BLaER1 treated with 17β-estradiol and CSF1 and Interleukin-3, amounts not matched to agents 10 nM and 100 nM (cell line): Measurements from ENCODE around the gene EYA4.
"Not testable (repeated sequence)": the region's sequence is repeated elsewhere in the genome, so short reads cannot be mapped to it uniquely, and the experiment has no call there.

Experiments
- H3K27ac ChIP-seq, 11 experiments: shearing (Covaris generic); formaldehyde crosslinking; 2 replicates each; pipeline ENCODE4 v1.8.1; 2022
- H3K27me3 ChIP-seq, 11 experiments: shearing (Covaris generic); formaldehyde crosslinking; 2 replicates each; pipeline ENCODE4 v1.8.1; 2022
- H3K36me3 ChIP-seq, 11 experiments: shearing (Covaris generic); formaldehyde crosslinking; 2 replicates each; pipeline ENCODE4 v1.8.1; 2022
- H3K4me1 ChIP-seq, 10 experiments: shearing (Covaris generic); formaldehyde crosslinking; 2 replicates each; pipeline ENCODE4 v1.8.1; 2022
- H3K4me2 ChIP-seq, 11 experiments: shearing (Covaris generic); formaldehyde crosslinking; 2 replicates each; pipeline ENCODE4 v1.8.1; 2022
- H3K4me3 ChIP-seq, 10 experiments: shearing (Covaris generic); formaldehyde crosslinking; 2 replicates each; pipeline ENCODE4 v1.8.1; 2022
- H3K9ac ChIP-seq, 11 experiments: shearing (Covaris generic); formaldehyde crosslinking; 2 replicates each; pipeline ENCODE4 v1.8.1; 2022
- H3K9me3 ChIP-seq, 11 experiments: shearing (Covaris generic); formaldehyde crosslinking; replicated peaks in 1 of 11; 2 replicates each; pipeline ENCODE4 v1.8.1; 2022
- H4K20me1 ChIP-seq, 11 experiments: shearing (Covaris generic); formaldehyde crosslinking; 2 replicates each; pipeline ENCODE4 v1.8.1; 2022
- Cebpa-rat ChIP-seq, 11 experiments: shearing (Covaris generic); IDR thresholded peaks; 2 replicates each; pipeline ENCODE4 v1.8.1; 2022

Gene EYA4

GRCh38 chr6:133388731-133389130 is 147.6 kb downstream of the EYA4 start:
- H3K36me3 ChIP-seq: peaks cover 0 to 6% (median 0%) of the 10 kb centered on the region in 11 experiments; a peak in 2 of 22 replicates
- TF ChIP-seq Cebpa-rat (IDR thresholded peaks at IDR 0.05): no peak
- H3K9ac ChIP-seq: no peak overlapping the region
- H3K4me3 ChIP-seq: no peak overlapping the region
- no peaks in the 10 kb centered on the region for H4K20me1 ChIP-seq
- no peaks in the 10 kb centered on the region for H3K27me3 ChIP-seq
- peak overlapping the region; percentile 28 to 95 (median 70); a peak in 20 of 22 replicates for H3K4me2 ChIP-seq
- peak overlapping the region in 3 of 11 experiments; percentile 8 to 73 (median 14); a peak in 4 of 22 replicates for H3K27ac ChIP-seq
- peaks cover 0 to 8% (median 0%) of the 10 kb centered on the region in 11 experiments; a peak in 3 of 22 replicates for H3K9me3 ChIP-seq
- H3K4me1 ChIP-seq: peaks cover 34 to 98% (median 76%) of the 10 kb centered on the region in 10 experiments

GRCh38 chr6:133390168-133390567 is 149.0 kb downstream of the EYA4 start:
- Histone ChIP-seq H3K27me3 (no peaks in the 10 kb centered on the region), H4K20me1 (no peaks in the 10 kb centered on the region), H3K36me3 (peaks cover 0 to 6% (median 0%) of the 10 kb centered on the region in 11 experiments; a peak in 1 of 22 replicates), H3K4me2 (peak overlapping the region in 7 of 11 experiments; percentile 57 to 95 (median 80); a peak in 11 of 22 replicates), H3K4me3 (no peak overlapping the region), H3K27ac (peak overlapping the region in 4 of 11 experiments; percentile 4 to 73 (median 14); a peak in 5 of 22 replicates), H3K9me3 (no peaks in the 10 kb centered on the region; a peak in 1 of 22 replicates), H3K9ac (no peak overlapping the region), H3K4me1 (peaks cover 34 to 94% (median 76%) of the 10 kb centered on the region in 10 experiments)
- no peak for TF ChIP-seq Cebpa-rat (IDR thresholded peaks at IDR 0.05)

GRCh38 chr6:133392015-133392414 is 150.9 kb downstream of the EYA4 start:
- no peak overlapping the region for H3K27ac ChIP-seq
- TF ChIP-seq Cebpa-rat (IDR thresholded peaks at IDR 0.05): no peak
- peaks cover 0 to 8% (median 0%) of the 10 kb centered on the region in 11 experiments; a peak in 5 of 22 replicates for H3K36me3 ChIP-seq
- H3K4me2 ChIP-seq: peak overlapping the region in 8 of 11 experiments; percentile 1 to 95 (median 74); a peak in 11 of 22 replicates
- no peak overlapping the region for H3K4me3 ChIP-seq
- no peaks in the 10 kb centered on the region for H3K27me3 ChIP-seq
- H4K20me1 ChIP-seq: no peaks in the 10 kb centered on the region
- no peak overlapping the region for H3K9ac ChIP-seq
- peaks cover 20 to 87% (median 72%) of the 10 kb centered on the region in 10 experiments for H3K4me1 ChIP-seq
- H3K9me3 ChIP-seq: peaks cover 0 to 5% (median 0%) of the 10 kb centered on the region in 11 experiments; a peak in 3 of 22 replicates

GRCh38 chr6:133392641-133393040 is 151.5 kb downstream of the EYA4 start:
- Histone ChIP-seq H3K27ac (no peak overlapping the region), H3K4me2 (peak overlapping the region in 8 of 11 experiments; percentile 13 to 95 (median 74); a peak in 13 of 22 replicates), H3K4me3 (no peak overlapping the region), H3K4me1 (peaks cover 17 to 81% (median 68%) of the 10 kb centered on the region in 10 experiments; a peak in 18 of 20 replicates), H3K9ac (no peak overlapping the region), H4K20me1 (no peaks in the 10 kb centered on the region), H3K36me3 (peaks cover 0 to 14% (median 0%) of the 10 kb centered on the region in 11 experiments; a peak in 6 of 22 replicates), H3K9me3 (peaks cover 0 to 6% (median 0%) of the 10 kb centered on the region in 11 experiments; a peak in 4 of 22 replicates), H3K27me3 (no peaks in the 10 kb centered on the region)
- TF ChIP-seq Cebpa-rat (IDR thresholded peaks at IDR 0.05): no peak

DNA sequence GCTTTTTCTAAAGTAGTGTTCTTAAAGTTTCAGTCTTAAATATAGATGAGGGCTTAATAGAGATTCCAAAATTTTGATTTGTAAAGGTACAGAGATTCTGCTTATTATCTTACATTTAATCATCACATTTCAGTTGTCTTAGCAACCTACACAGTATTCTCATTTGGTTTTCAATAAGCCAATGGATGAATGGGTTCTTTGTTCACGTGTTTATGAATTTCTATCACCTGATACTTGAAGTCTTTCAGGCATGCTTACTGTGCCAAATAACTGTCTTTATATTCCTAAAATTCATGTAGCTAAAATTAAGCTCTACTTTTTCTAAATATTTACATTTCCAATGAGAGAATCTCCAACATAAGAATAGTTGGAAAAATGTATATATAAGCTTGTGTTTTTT is 152.7 kb downstream of the EYA4 start:
- Histone ChIP-seq H3K4me1 (peaks cover 13 to 68% (median 56%) of the 10 kb centered on the region in 10 experiments; a peak in 18 of 20 replicates), H3K9ac (no peak overlapping the region), H3K4me2 (peak overlapping the region in 4 of 11 experiments; percentile 68 to 95 (median 82); a peak in 2 of 22 replicates), H3K27ac (no peak overlapping the region), H3K9me3 (peaks cover 0 to 6% (median 0%) of the 10 kb centered on the region in 11 experiments; a peak in 4 of 22 replicates), H3K4me3 (no peak overlapping the region), H4K20me1 (no peaks in the 10 kb centered on the region), H3K27me3 (no peaks in the 10 kb centered on the region; a peak in 1 of 22 replicates), H3K36me3 (peaks cover 0 to 26% (median 4%) of the 10 kb centered on the region in 11 experiments; a peak in 7 of 22 replicates)
- no peak for TF ChIP-seq Cebpa-rat (IDR thresholded peaks at IDR 0.05)

DNA sequence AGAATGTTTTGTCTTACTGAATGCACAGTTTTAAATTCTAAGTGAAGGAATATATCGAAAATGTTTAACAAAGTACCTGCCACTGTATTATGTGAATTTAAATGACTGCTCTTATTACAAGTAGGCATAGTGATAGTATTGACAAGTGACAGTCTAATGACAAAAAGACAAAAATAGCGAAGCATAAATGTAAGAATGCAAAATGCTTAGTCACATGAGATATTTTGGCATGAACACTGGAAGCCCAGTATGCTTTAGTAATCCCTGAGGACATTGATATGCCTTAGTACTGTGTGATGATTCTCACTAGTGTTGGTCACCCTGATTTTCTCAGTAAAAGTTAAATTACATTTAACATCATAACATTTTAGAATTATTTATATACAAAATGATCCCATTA is 153.5 kb downstream of the EYA4 start:
- H3K9me3 ChIP-seq: peaks cover 0 to 6% (median 0%) of the 10 kb centered on the region in 11 experiments; a peak in 5 of 22 replicates
- no peak for TF ChIP-seq Cebpa-rat (IDR thresholded peaks at IDR 0.05)
- H3K4me1 ChIP-seq: peaks cover 12 to 61% (median 48%) of the 10 kb centered on the region in 10 experiments; a peak in 18 of 20 replicates
- peak overlapping the region in 1 of 11 experiments; percentile 11; a peak in 1 of 22 replicates for H3K4me2 ChIP-seq
- no peaks in the 10 kb centered on the region for H4K20me1 ChIP-seq
- H3K27ac ChIP-seq: no peak overlapping the region
- H3K27me3 ChIP-seq: no peaks in the 10 kb centered on the region; a peak in 1 of 22 replicates
- H3K9ac ChIP-seq: no peak overlapping the region
- no peak overlapping the region for H3K4me3 ChIP-seq
- peaks cover 0 to 32% (median 7%) of the 10 kb centered on the region in 11 experiments; a peak in 7 of 22 replicates for H3K36me3 ChIP-seq

- H3K36me3 ChIP-seq: peaks cover 0 to 40% (median 11%) of the 10 kb centered on the region in 11 experiments; a peak in 8 of 22 replicates
- no peaks in the 10 kb centered on the region; a peak in 1 of 22 replicates for H3K27me3 ChIP-seq
- peak overlapping the region in 5 of 11 experiments; percentile 1 to 31 (median 13); a peak in 8 of 22 replicates for H3K4me2 ChIP-seq
- peaks cover 10 to 43% (median 31%) of the 10 kb centered on the region in 10 experiments; a peak in 18 of 20 replicates for H3K4me1 ChIP-seq
- no peaks in the 10 kb centered on the region for H4K20me1 ChIP-seq
- peaks cover 0 to 16% (median 8%) of the 10 kb centered on the region in 11 experiments; a peak in 10 of 22 replicates for H3K9me3 ChIP-seq
- TF ChIP-seq Cebpa-rat (IDR thresholded peaks at IDR 0.05): no peak
- H3K27ac ChIP-seq: no peak overlapping the region
- H3K4me3 ChIP-seq: no peak overlapping the region
- H3K9ac ChIP-seq: no peak overlapping the region
These were observed 155.3 kb downstream of the EYA4 start for GRCh38 chr6:133396233-133396983.

DNA sequence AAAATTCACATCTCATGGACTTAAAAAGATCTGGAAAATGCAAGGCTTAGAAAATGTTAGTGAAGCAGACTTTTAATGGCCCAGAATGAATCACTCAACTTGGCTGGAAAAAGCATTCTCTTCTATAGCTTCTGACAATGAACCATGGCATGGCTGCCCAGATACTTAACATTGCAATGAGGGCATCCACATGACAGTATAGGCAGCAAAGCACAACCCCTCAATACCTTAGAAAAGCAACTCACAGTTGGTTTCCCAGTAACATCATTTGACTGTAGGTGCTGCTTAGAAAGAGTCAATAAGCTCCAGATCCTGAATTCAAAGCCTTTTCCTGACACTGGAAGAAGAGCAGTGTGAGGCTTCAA is 155.8 kb downstream of the EYA4 start:
- no peak for TF ChIP-seq Cebpa-rat (IDR thresholded peaks at IDR 0.05)
- peaks cover 0 to 37% (median 11%) of the 10 kb centered on the region in 11 experiments; a peak in 8 of 22 replicates for H3K36me3 ChIP-seq
- no peaks in the 10 kb centered on the region for H4K20me1 ChIP-seq
- H3K27ac ChIP-seq: no peak overlapping the region
- H3K9me3 ChIP-seq: peaks cover 0 to 16% (median 8%) of the 10 kb centered on the region in 11 experiments; a peak in 10 of 22 replicates
- no peaks in the 10 kb centered on the region; a peak in 1 of 22 replicates for H3K27me3 ChIP-seq
- no peak overlapping the region for H3K9ac ChIP-seq
- H3K4me3 ChIP-seq: no peak overlapping the region
- H3K4me1 ChIP-seq: peaks cover 10 to 43% (median 30%) of the 10 kb centered on the region in 10 experiments
- peak overlapping the region in 2 of 11 experiments; percentile 1 to 13; a peak in 1 of 22 replicates for H3K4me2 ChIP-seq

- not testable (repeated sequence) for H3K4me3 ChIP-seq, H3K27me3 ChIP-seq
These were observed 156.4 kb downstream of the EYA4 start for GRCh38 chr6:133397601-133398000.

More at GRCh38 chr6:133397601-133398000, 156.4 kb downstream of the EYA4 start:
- not testable (repeated sequence) for H3K9ac ChIP-seq, H4K20me1 ChIP-seq, H3K27ac ChIP-seq, H3K4me2 ChIP-seq
- Histone ChIP-seq H3K36me3 (peaks cover 0 to 37% (median 11%) of the 10 kb centered on the region in 11 experiments; a peak in 8 of 22 replicates), H3K9me3 (peaks cover 0 to 16% (median 8%) of the 10 kb centered on the region in 11 experiments; a peak in 10 of 22 replicates), H3K4me1 (peaks cover 8 to 42% (median 27%) of the 10 kb centered on the region in 10 experiments)
